Measurements from ENCODE around the gene USP9X. TPM values are rescaled to one million over a fixed set of nuclear protein-coding genes. Genes with fewer than 3 reads are reported as not detected.

Gene USP9X
- polyA plus RNA-seq, 1 experiment: 18.9 TPM

DNA sequence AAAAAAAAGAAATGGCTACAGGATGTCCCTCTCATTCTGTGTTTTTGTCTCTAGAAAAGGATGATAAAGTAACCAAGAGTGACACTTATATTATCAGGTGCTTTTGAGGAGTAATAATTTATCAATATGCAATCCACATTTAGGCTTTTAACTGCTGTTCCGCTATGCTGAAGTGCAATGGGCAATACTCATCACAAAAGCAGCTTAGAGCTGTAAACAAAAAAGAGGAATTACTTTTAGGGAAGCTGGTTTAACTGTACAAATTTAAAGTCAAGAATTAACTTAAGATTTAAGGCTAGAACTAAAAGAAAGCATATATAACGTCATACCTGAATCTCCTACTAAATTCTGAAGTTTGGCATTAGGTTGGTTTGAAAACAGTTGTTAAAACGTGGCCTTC is 155.3 kb downstream of the USP9X start:
- TF ChIP-seq, protein P1, sequence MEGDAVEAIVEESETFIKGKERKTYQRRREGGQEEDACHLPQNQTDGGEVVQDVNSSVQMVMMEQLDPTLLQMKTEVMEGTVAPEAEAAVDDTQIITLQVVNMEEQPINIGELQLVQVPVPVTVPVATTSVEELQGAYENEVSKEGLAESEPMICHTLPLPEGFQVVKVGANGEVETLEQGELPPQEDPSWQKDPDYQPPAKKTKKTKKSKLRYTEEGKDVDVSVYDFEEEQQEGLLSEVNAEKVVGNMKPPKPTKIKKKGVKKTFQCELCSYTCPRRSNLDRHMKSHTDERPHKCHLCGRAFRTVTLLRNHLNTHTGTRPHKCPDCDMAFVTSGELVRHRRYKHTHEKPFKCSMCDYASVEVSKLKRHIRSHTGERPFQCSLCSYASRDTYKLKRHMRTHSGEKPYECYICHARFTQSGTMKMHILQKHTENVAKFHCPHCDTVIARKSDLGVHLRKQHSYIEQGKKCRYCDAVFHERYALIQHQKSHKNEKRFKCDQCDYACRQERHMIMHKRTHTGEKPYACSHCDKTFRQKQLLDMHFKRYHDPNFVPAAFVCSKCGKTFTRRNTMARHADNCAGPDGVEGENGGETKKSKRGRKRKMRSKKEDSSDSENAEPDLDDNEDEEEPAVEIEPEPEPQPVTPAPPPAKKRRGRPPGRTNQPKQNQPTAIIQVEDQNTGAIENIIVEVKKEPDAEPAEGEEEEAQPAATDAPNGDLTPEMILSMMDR (IDR thresholded peaks at IDR 0.05; ENCODE audit: insufficient read depth, low read depth, low read length): no peak
- Histone ChIP-seq H3K27me3 (ENCODE audit: control insufficient read depth, insufficient read depth, low read length) (no peaks in the 10 kb centered on the region), H3K4me3 (ENCODE audit: low read depth, low read length) (no peak overlapping the region), H3K36me3 (ENCODE audit: control insufficient read depth, insufficient read depth, low read length) (no peaks in the 10 kb centered on the region)
- ChIA-PET POLR2A (no interaction called here), CTCF (interaction anchor here (0.8 kb wide), 1 partner anchor 13 kb away, joined by 6 read pairs; no protein-coding TSS in a partner anchor)
- no peak for DNase-seq (ENCODE audit: low read depth)

DNA sequence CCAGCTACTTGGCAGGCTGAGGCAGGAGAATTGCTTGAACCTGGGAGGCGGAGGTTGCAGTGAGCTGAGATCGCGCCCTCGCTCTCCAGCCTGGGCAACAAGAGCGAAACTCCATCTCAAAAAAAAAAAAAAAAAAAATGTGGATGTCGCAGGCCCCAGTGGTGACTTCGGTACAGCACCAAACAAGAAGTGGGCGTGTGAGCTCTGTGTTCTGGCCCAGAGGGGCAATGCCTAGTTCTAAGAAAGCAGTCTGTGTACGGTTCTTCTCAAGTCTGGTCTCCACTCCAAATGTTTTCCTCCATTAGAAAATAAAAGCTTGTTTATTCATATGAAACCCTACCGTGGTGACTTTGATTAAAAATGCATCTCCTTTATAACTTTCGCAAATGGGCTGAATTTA is 156.7 kb downstream of the USP9X start:
- ChIA-PET CTCF (interaction anchor here (0.6 to 1.0 kb wide), 2 partner anchors 39 to 137 kb away, joined by 3 to 4 read pairs; no protein-coding TSS in a partner anchor), POLR2A (no interaction called here)
- H3K27me3 ChIP-seq (ENCODE audit: control insufficient read depth, insufficient read depth, low read length): no peaks in the 10 kb centered on the region
- TF ChIP-seq, protein P1 (IDR thresholded peaks at IDR 0.05; ENCODE audit: insufficient read depth, low read depth, low read length): no peak
- H3K4me3 ChIP-seq (ENCODE audit: low read depth, low read length): no peak overlapping the region
- no peaks in the 10 kb centered on the region for H3K36me3 ChIP-seq (ENCODE audit: control insufficient read depth, insufficient read depth, low read length)
- DNase-seq (ENCODE audit: low read depth): no peak

GRCh38 chrX:41245641-41246040 is 160.4 kb downstream of the USP9X start:
- peak; percentile 64 for DNase-seq (ENCODE audit: low read depth)
- H3K4me3 ChIP-seq (ENCODE audit: low read depth, low read length): no peak overlapping the region
- TF ChIP-seq, protein P1 (IDR thresholded peaks at IDR 0.05; ENCODE audit: insufficient read depth, low read depth, low read length): no peak
- H3K27me3 ChIP-seq (ENCODE audit: control insufficient read depth, insufficient read depth, low read length): no peaks in the 10 kb centered on the region
- ChIA-PET POLR2A (no interaction called here), CTCF (interaction anchor here (0.6 kb wide), 1 partner anchor 65 kb away, joined by 3 read pairs; no protein-coding TSS in a partner anchor)
- no peaks in the 10 kb centered on the region for H3K36me3 ChIP-seq (ENCODE audit: control insufficient read depth, insufficient read depth, low read length)

- Histone ChIP-seq H3K36me3 (ENCODE audit: control insufficient read depth, insufficient read depth, low read length) (no peaks in the 10 kb centered on the region), H3K27me3 (ENCODE audit: control insufficient read depth, insufficient read depth, low read length) (no peaks in the 10 kb centered on the region), H3K4me3 (ENCODE audit: low read depth, low read length) (no peak overlapping the region)
- ChIA-PET POLR2A (no interaction called here), CTCF (no interaction called here)
- no peak for DNase-seq (ENCODE audit: low read depth)
- TF ChIP-seq, protein P1 (IDR thresholded peaks at IDR 0.05; ENCODE audit: insufficient read depth, low read depth, low read length): no peak
These were observed 165.6 kb downstream of the USP9X start for GRCh38 chrX:41250867-41251266.

- Histone ChIP-seq H3K27me3 (ENCODE audit: control insufficient read depth, insufficient read depth, low read length) (no peaks in the 10 kb centered on the region), H3K4me3 (ENCODE audit: low read depth, low read length) (no peak overlapping the region), H3K36me3 (ENCODE audit: control insufficient read depth, insufficient read depth, low read length) (no peaks in the 10 kb centered on the region)
- ChIA-PET CTCF (interaction anchor here (0.6 kb wide), 1 partner anchor 77 kb away, joined by 3 read pairs; no protein-coding TSS in a partner anchor), POLR2A (no interaction called here)
- DNase-seq (ENCODE audit: low read depth): no peak
- TF ChIP-seq, protein P1 (IDR thresholded peaks at IDR 0.05; ENCODE audit: insufficient read depth, low read depth, low read length): no peak
These were observed 172.6 kb downstream of the USP9X start for GRCh38 chrX:41257801-41258200.
